Left ventricle myocardium inferior (tissue), 1 donor: ENCODE measurements around the gene KRTAP5-5. TPM values are rescaled to one million over a fixed set of nuclear protein-coding genes. Genes with fewer than 3 reads are reported as not detected.

ENCODE experiments used
- DNase-seq: peaks from one replicate; pipeline ENCODE4 v3.0.0-alpha.2; 2020
- H3K27ac ChIP-seq: fragments of 200-600 bp; replicated peaks from 2 replicates; pipeline ENCODE4 v1.8.0; 2021
- H3K27me3 ChIP-seq: fragments of 200-600 bp; 2 replicates; pipeline ENCODE4 v1.8.0; 2021; ENCODE audit warnings: low read depth
- H3K36me3 ChIP-seq: fragments of 200-600 bp; 2 replicates; pipeline ENCODE4 v1.8.0; 2021
- H3K4me1 ChIP-seq: fragments of 200-600 bp; 2 replicates; pipeline ENCODE4 v1.8.0; 2021
- H3K4me3 ChIP-seq: fragments of 200-600 bp; 2 replicates; pipeline ENCODE4 v1.8.0; 2021; ENCODE audit warnings: mild to moderate bottlenecking, moderate library complexity
- H3K9me3 ChIP-seq: fragments of 200-600 bp; replicated peaks from 2 replicates; pipeline ENCODE4 v1.8.0; 2021
- CTCF ChIP-seq: fragments of 200-600 bp; IDR thresholded peaks from 2 replicates; pipeline ENCODE4 v1.8.0; 2021; ENCODE audit warnings: antibody characterized with exemption, mild to moderate bottlenecking, borderline replicate concordance
- intact Hi-C: fragments of 100-400 bp; cut with micrococcal nuclease; formaldehyde crosslinking; loops from one replicate; pipeline ENCODE4 v1.11.0; 2022
- total RNA-seq: library from RNA; stranded (reverse); fragmentation: NEBNext Ultra II Directional; extraction: Animal tissue kit (Norgen Biotek cat#: 25700); gene quantifications from one replicate; pipeline ENCODE4 v1.2.1, GENCODE V29; 2021
- donor health status: DM: no; HTN: yes; CAD: no; lungs with severe emphysema.

Gene KRTAP5-5
- total RNA-seq, 1 donor from 2014 or later: not detected

- no peak for TF ChIP-seq CTCF
- H3K27me3 ChIP-seq: peaks cover 72% of the 10 kb centered on the region
- no peak for DNase-seq
- no peak overlapping the region for H3K27ac ChIP-seq
- H3K36me3 ChIP-seq: no peaks in the 10 kb centered on the region
- intact Hi-C loops: no loop called here
- no peak overlapping the region for H3K4me3 ChIP-seq
- H3K4me1 ChIP-seq: peaks cover 17% of the 10 kb centered on the region
- no peaks in the 10 kb centered on the region for H3K9me3 ChIP-seq
Measured at GRCh38 chr11:1632053-1632714, 2.6 kb downstream of the KRTAP5-5 start.

GRCh38 chr11:1633864-1634263 is 4.3 kb downstream of the KRTAP5-5 start:
- Histone ChIP-seq H3K4me1 (peaks cover 18% of the 10 kb centered on the region), H3K27me3 (peaks cover 66% of the 10 kb centered on the region), H3K36me3 (no peaks in the 10 kb centered on the region), H3K9me3 (no peaks in the 10 kb centered on the region), H3K27ac (no peak overlapping the region), H3K4me3 (no peak overlapping the region)
- TF ChIP-seq CTCF: no peak
- no peak for DNase-seq
- intact Hi-C loops: no loop called here

- H3K27me3 ChIP-seq: peaks cover 70% of the 10 kb centered on the region
- DNase-seq: no peak
Measured at GRCh38 chr11:1636291-1636950, 6.8 kb downstream of the KRTAP5-5 start.

GRCh38 chr11:1637628-1638027 is 8.1 kb downstream of the KRTAP5-5 start:
- Histone ChIP-seq H3K4me3 (no peak overlapping the region), H3K4me1 (peaks cover 19% of the 10 kb centered on the region), H3K27me3 (peaks cover 63% of the 10 kb centered on the region), H3K9me3 (no peaks in the 10 kb centered on the region), H3K36me3 (no peaks in the 10 kb centered on the region), H3K27ac (no peak overlapping the region)
- intact Hi-C loops: no loop called here
- TF ChIP-seq CTCF: no peak
- DNase-seq: no peak

More at GRCh38 chr11:1636291-1636950, 6.8 kb downstream of the KRTAP5-5 start:
- Histone ChIP-seq H3K36me3 (no peaks in the 10 kb centered on the region), H3K27ac (no peak overlapping the region), H3K4me3 (no peak overlapping the region), H3K9me3 (no peaks in the 10 kb centered on the region), H3K4me1 (peaks cover 25% of the 10 kb centered on the region)
- no peak for TF ChIP-seq CTCF
- intact Hi-C loops: no loop called here

GRCh38 chr11:1638344-1638743 is 8.8 kb downstream of the KRTAP5-5 start:
- peaks cover 19% of the 10 kb centered on the region for H3K4me1 ChIP-seq
- no peaks in the 10 kb centered on the region for H3K36me3 ChIP-seq
- TF ChIP-seq CTCF: no peak
- no peak for DNase-seq
- intact Hi-C loops: no loop called here
- peaks cover 65% of the 10 kb centered on the region for H3K27me3 ChIP-seq
- peak overlapping the region; percentile 77 for H3K27ac ChIP-seq
- H3K4me3 ChIP-seq: no peak overlapping the region
- H3K9me3 ChIP-seq: no peaks in the 10 kb centered on the region
